Fibroblast of lung (primary cell): ENCODE measurements around the gene MED26. TPM values are rescaled to one million over a fixed set of nuclear protein-coding genes. Genes with fewer than 3 reads are reported as not detected.
A peak's percentile ranks its signal among the peaks of the same experiment; 100 is the strongest.
"Not testable (repeated sequence)": the region's sequence is repeated elsewhere in the genome, so short reads cannot be mapped to it uniquely, and the experiment has no call there.

Source experiments
- DNase-seq, 2 donors: peaks; one replicate each; pipeline versions ENCODE4 v3.0.0 to v3.0.0-alpha.2; 2010; ENCODE audit warnings: low read depth in 2 of 2
- H2AFZ ChIP-seq: 2 replicates; pipeline ENCODE4 v1.5.1; 2012; ENCODE audit warnings: low read length, control low read depth, inconsistent platforms
- H3K27ac ChIP-seq: 2 replicates; pipeline ENCODE4 v1.5.1; 2011; ENCODE audit warnings: low read length, control low read depth; ENCODE audit not compliant: insufficient read depth
- H3K27me3 ChIP-seq: 2 replicates; pipeline ENCODE4 v1.5.1; 2011; ENCODE audit warnings: mild to moderate bottlenecking, low read length; ENCODE audit not compliant: control insufficient read depth, insufficient read depth
- H3K36me3 ChIP-seq: 2 replicates; pipeline ENCODE4 v1.5.1; 2011; ENCODE audit warnings: low read length; ENCODE audit not compliant: control insufficient read depth, insufficient read depth
- H3K4me1 ChIP-seq: 2 replicates; pipeline ENCODE4 v1.5.1; 2011; ENCODE audit warnings: low read length; ENCODE audit not compliant: control insufficient read depth, insufficient read depth; ENCODE audit errors: extremely low read depth
- H3K4me2 ChIP-seq: 2 replicates; pipeline ENCODE4 v1.5.1; 2011; ENCODE audit warnings: low read length, control low read depth; ENCODE audit not compliant: insufficient read depth; ENCODE audit errors: extremely low read depth
- H3K4me3 ChIP-seq, 4 experiments: fragments of 200-600 bp in 1 of 4; sonication (generic) in 1 of 4; replicated peaks in 1 of 4; 2 replicates each; pipeline ENCODE4 v1.5.1; 2011 to 2016; ENCODE audit warnings: low read length in 4 of 4, low read depth in 3 of 4, mild to moderate bottlenecking in 3 of 4, control low read depth in 2 of 4, inconsistent platforms in 1 of 4, mixed read lengths in 1 of 4; ENCODE audit not compliant: insufficient read depth in 1 of 4; ENCODE audit errors: control extremely low read depth in 1 of 4
- H3K79me2 ChIP-seq: 2 replicates; pipeline ENCODE4 v1.5.1; 2012; ENCODE audit warnings: mild to moderate bottlenecking, low read length, inconsistent platforms; ENCODE audit not compliant: control insufficient read depth, insufficient read depth
- H3K9ac ChIP-seq: 2 replicates; pipeline ENCODE4 v1.5.1; 2011; ENCODE audit warnings: mild to moderate bottlenecking, low read length, control low read depth; ENCODE audit not compliant: insufficient read depth
- H3K9me3 ChIP-seq: 2 replicates; pipeline ENCODE4 v1.5.1; 2012; ENCODE audit warnings: low read depth, low read length; ENCODE audit not compliant: control insufficient read depth, insufficient read depth
- H4K20me1 ChIP-seq: 2 replicates; pipeline ENCODE4 v1.5.1; 2011; ENCODE audit warnings: low read length; ENCODE audit not compliant: control insufficient read depth, insufficient read depth; ENCODE audit errors: extremely low read depth
- EZH2 ChIP-seq: IDR thresholded peaks from 2 replicates; pipeline ENCODE4 v1.5.1; 2012; ENCODE audit warnings: low read length, control low read depth, mild to moderate bottlenecking; ENCODE audit errors: missing control alignments
- polyA plus RNA-seq, 2 donors: library from polyadenylated mRNA; depleted of rRNA in 1 of 2; stranded (reverse) in 1 of 2; unstranded in 1 of 2; fragments of >200 nt; gene quantifications; 2 replicates each; pipeline ENCODE4 v1.2.1, GENCODE V29; 2011 to 2012; ENCODE audit warnings: missing spikeins in 1 of 2
- total RNA-seq: library from RNA; depleted of rRNA; stranded (reverse); fragments of >200 nt; gene quantifications from 2 replicates; pipeline ENCODE4 v1.2.1, GENCODE V29; 2014
- TF ChIP-seq, protein P1 (sequence below), 2 donors: IDR thresholded peaks in 1 of 2; conservative IDR thresholded peaks in 1 of 2; 1 replicate in 1 of 2; 2 replicates in 1 of 2; pipeline ENCODE4 v1.5.1; 2011 to 2012; ENCODE audit warnings: low read length in 2 of 2, control low read depth in 1 of 2, inconsistent platforms in 1 of 2, low read depth in 1 of 2, mild to moderate bottlenecking in 1 of 2

Gene MED26
- total and polyA plus RNA-seq, 2 donors (not counting 1 experiment from before 2014, with no cell fraction given) = 3.7 to 4.5 TPM

- H3K9me3 ChIP-seq = no peaks in the 10 kb centered on the region
- H3K36me3 ChIP-seq = peaks cover 18% of the 10 kb centered on the region
- H3K27me3 ChIP-seq = no peaks in the 10 kb centered on the region
- no peaks in the 10 kb centered on the region for H3K79me2 ChIP-seq
- no peaks in the 10 kb centered on the region for H3K4me1 ChIP-seq
- H3K9ac ChIP-seq = no peak overlapping the region
- no peak overlapping the region for H3K4me3 ChIP-seq
- no peak overlapping the region for H3K4me2 ChIP-seq
- no peak for TF ChIP-seq EZH2
- TF ChIP-seq, protein P1, sequence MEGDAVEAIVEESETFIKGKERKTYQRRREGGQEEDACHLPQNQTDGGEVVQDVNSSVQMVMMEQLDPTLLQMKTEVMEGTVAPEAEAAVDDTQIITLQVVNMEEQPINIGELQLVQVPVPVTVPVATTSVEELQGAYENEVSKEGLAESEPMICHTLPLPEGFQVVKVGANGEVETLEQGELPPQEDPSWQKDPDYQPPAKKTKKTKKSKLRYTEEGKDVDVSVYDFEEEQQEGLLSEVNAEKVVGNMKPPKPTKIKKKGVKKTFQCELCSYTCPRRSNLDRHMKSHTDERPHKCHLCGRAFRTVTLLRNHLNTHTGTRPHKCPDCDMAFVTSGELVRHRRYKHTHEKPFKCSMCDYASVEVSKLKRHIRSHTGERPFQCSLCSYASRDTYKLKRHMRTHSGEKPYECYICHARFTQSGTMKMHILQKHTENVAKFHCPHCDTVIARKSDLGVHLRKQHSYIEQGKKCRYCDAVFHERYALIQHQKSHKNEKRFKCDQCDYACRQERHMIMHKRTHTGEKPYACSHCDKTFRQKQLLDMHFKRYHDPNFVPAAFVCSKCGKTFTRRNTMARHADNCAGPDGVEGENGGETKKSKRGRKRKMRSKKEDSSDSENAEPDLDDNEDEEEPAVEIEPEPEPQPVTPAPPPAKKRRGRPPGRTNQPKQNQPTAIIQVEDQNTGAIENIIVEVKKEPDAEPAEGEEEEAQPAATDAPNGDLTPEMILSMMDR (conservative IDR thresholded peaks at IDR 0.05 in 1 of 2, IDR thresholded peaks at IDR 0.05 in 1 of 2; ENCODE audit: low read depth in 1 of 2, low read length in 2 of 2) = no peak
- H2AFZ ChIP-seq = no peak overlapping the region
- no peaks in the 10 kb centered on the region for H4K20me1 ChIP-seq
- DNase-seq = no peak
- no peak overlapping the region for H3K27ac ChIP-seq
These were observed 66.6 kb downstream of the MED26 start for GRCh38 chr19:16561382-16561781.

GRCh38 chr19:16559780-16560276, 68.2 kb downstream of the MED26 start:
- Histone ChIP-seq H3K36me3 (peaks cover 20% of the 10 kb centered on the region), H2AFZ (no peak overlapping the region), H3K27me3 (no peaks in the 10 kb centered on the region), H3K4me3 (no peak overlapping the region), H3K9ac (no peak overlapping the region), H4K20me1 (no peaks in the 10 kb centered on the region), H3K27ac (no peak overlapping the region), H3K79me2 (no peaks in the 10 kb centered on the region), H3K9me3 (no peaks in the 10 kb centered on the region), H3K4me1 (no peaks in the 10 kb centered on the region), H3K4me2 (no peak overlapping the region)
- DNase-seq = peak in 1 of 2 donors; percentile 66
- TF ChIP-seq, protein P1 (conservative IDR thresholded peaks at IDR 0.05 in 1 of 2, IDR thresholded peaks at IDR 0.05 in 1 of 2; ENCODE audit: low read depth in 1 of 2, low read length in 2 of 2) = no peak
- no peak for TF ChIP-seq EZH2

DNA sequence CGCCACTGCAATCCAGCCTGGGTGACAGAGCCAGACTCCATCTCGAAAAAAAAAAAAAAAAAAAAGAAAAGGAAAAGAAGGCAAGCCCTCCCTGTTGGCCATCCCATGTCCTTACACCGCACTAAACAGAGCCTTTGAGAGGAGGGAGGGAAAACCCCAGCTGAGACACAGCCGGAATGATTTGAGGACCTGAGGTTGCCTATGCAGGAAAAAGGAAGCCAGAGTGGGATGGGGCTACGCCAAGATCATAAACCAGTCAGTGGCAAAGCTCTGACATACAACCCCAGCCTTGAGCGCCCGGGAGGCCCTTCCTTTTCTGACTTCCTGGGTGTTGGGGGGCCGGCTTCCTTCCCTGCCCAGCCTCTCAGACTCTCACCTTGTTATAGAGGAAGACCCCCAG, 73.2 kb downstream of the MED26 start:
- H3K79me2 ChIP-seq = no peaks in the 10 kb centered on the region
- H3K27me3 ChIP-seq = no peaks in the 10 kb centered on the region

GRCh38 chr19:16551902-16552301, 76.1 kb downstream of the MED26 start:
- peak in 1 of 2 donors; percentile 28 for DNase-seq

More for the DNA sequence above, 73.2 kb downstream of the MED26 start:
- Histone ChIP-seq H4K20me1 (no peaks in the 10 kb centered on the region), H2AFZ (no peak overlapping the region), H3K36me3 (peaks cover 17% of the 10 kb centered on the region), H3K4me3 (no peak overlapping the region), H3K9me3 (no peaks in the 10 kb centered on the region), H3K27ac (no peak overlapping the region), H3K4me2 (no peak overlapping the region), H3K4me1 (no peaks in the 10 kb centered on the region), H3K9ac (no peak overlapping the region)
- TF ChIP-seq, protein P1 (conservative IDR thresholded peaks at IDR 0.05 in 1 of 2, IDR thresholded peaks at IDR 0.05 in 1 of 2; ENCODE audit: low read depth in 1 of 2, low read length in 2 of 2) = no peak
- TF ChIP-seq EZH2 = no peak
- no peak for DNase-seq

More at GRCh38 chr19:16551902-16552301, 76.1 kb downstream of the MED26 start:
- H3K27me3 ChIP-seq, H3K27ac ChIP-seq, H3K4me3 ChIP-seq, H3K9ac ChIP-seq, H4K20me1 ChIP-seq, H2AFZ ChIP-seq, H3K4me2 ChIP-seq, H3K79me2 ChIP-seq, H3K9me3 ChIP-seq, H3K4me1 ChIP-seq: not testable (repeated sequence)
- H3K36me3 ChIP-seq = peaks cover 17% of the 10 kb centered on the region
